Measurements from ENCODE around the gene TARBP1.
"Not testable (repeated sequence)": the region's sequence is repeated elsewhere in the genome, so short reads cannot be mapped to it uniquely, and the experiment has no call there.

TARBP1 gene

GRCh38 chr1:234362558-234362957 lies 116.4 kb downstream of the TARBP1 start:
- no peak for DNase-seq (ENCODE audit: low read depth, low spot score)
- in situ Hi-C loops (cut with HindIII; ENCODE audit: low sequenced_read_pairs): no loop called here
- TF ChIP-seq CTCF (IDR thresholded peaks at IDR 0.05; ENCODE audit: low read depth, low read length): no peak
- H3K4me3 ChIP-seq (ENCODE audit: low read depth, low read length): no peak overlapping the region

- TF ChIP-seq CTCF (IDR thresholded peaks at IDR 0.05; ENCODE audit: low read depth, low read length): no peak
- in situ Hi-C loops (cut with HindIII; ENCODE audit: low sequenced_read_pairs): no loop called here
- DNase-seq (ENCODE audit: low read depth, low spot score): no peak
- no peak overlapping the region for H3K4me3 ChIP-seq (ENCODE audit: low read depth, low read length)
These were observed 117.8 kb downstream of the TARBP1 start for GRCh38 chr1:234361102-234361603.

GRCh38 chr1:234357831-234358230 lies 121.1 kb downstream of the TARBP1 start:
- H3K4me3 ChIP-seq (ENCODE audit: low read depth, low read length): no peak overlapping the region

DNA sequence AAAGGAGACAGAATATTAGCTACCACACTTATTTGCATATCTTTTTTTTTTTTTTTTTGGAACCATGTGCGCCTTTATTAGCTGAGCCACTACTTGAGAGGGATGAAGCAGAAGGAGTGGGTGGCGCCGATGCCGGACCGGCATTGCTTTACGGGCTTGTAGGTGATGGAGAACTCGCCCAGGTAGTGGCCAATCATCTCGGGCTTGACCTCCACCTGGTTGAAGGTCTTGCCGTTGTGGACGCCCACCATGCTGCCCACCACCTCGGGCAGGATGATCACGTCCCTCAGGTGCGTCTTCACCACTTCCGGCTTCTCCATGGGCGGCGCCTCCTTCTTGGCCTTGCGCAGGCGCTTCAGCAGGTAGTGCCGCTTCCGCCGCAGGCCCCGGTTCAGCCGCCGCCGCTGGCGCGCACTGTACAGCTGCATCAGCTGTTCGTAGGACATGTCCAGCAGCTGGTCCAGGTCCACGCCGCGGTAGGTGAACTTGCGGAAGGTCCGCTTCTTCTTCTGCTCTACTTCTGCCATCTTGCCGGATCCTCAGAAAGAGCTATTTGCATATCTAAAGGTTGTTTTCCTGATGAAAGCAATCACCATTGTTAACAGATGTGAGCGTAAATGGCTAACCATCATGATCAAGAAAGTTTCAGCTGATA lies 122.2 kb downstream of the TARBP1 start:
- in situ Hi-C loops (cut with HindIII; ENCODE audit: low sequenced_read_pairs): not testable (repeated sequence)
- H3K4me3 ChIP-seq (ENCODE audit: low read depth, low read length): peak overlapping the region; percentile 26
- peak; percentile 5 for DNase-seq (ENCODE audit: low read depth, low spot score)

More at GRCh38 chr1:234357831-234358230, 121.1 kb downstream of the TARBP1 start:
- DNase-seq (ENCODE audit: low read depth, low spot score): no peak
- TF ChIP-seq CTCF (IDR thresholded peaks at IDR 0.05; ENCODE audit: low read depth, low read length): no peak
- in situ Hi-C loops (cut with HindIII; ENCODE audit: low sequenced_read_pairs): no loop called here

DNA sequence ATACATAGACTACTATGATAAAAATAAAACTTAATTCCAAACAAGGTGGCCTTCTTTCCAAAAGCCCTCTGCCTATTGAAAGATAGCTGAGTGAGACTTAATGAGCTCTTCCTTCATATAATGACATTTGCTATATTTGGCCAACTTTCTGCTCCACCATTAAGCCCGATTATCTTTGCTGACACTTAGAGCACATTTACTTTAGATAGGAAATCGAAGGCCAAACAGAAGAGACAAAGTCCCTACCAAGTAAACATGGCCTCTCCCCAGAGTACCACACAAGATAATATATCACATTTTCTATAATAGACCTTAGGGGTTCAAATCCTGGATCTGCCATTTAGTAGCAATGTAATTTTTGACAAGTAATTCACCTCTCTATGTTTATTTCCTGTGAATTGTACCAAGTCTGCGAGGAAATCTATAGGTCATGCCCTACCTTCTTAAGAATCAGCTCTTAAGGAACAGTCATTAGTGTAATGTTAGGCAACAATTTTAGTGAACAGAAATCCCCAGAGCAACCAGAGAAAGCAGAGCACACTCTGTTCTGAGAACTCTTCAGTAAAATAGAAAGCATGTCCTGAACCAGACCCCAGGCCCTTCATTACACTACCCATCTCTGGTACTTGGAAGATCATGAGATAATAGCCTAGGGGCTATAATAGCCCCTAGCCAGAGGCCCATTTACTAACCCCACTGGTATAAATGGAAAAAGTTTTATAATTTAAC lies 123.0 kb downstream of the TARBP1 start:
- no peak for DNase-seq (ENCODE audit: low read depth, low spot score)
- in situ Hi-C loops (cut with HindIII; ENCODE audit: low sequenced_read_pairs): no loop called here
- no peak overlapping the region for H3K4me3 ChIP-seq (ENCODE audit: low read depth, low read length)
- TF ChIP-seq CTCF (IDR thresholded peaks at IDR 0.05; ENCODE audit: low read depth, low read length): no peak

- no peak for DNase-seq (ENCODE audit: low read depth, low spot score)
- in situ Hi-C loops (cut with HindIII; ENCODE audit: low sequenced_read_pairs): no loop called here
These were observed 130.0 kb downstream of the TARBP1 start for GRCh38 chr1:234348964-234349363.

More at GRCh38 chr1:234348964-234349363, 130.0 kb downstream of the TARBP1 start:
- no peak overlapping the region for H3K4me3 ChIP-seq (ENCODE audit: low read depth, low read length)
- no peak for TF ChIP-seq CTCF (IDR thresholded peaks at IDR 0.05; ENCODE audit: low read depth, low read length)

Measured in astrocyte of the spinal cord (primary cell).